ENCODE measurements around the gene AGFG2. TPM values are rescaled to one million over a fixed set of nuclear protein-coding genes. Genes with fewer than 3 reads are reported as not detected.

AGFG2 gene
- total and polyA plus RNA-seq, 2 of the 13 experiments (the other 11 are each of a cell fraction or from before 2014, with no cell fraction given), result 125 to 132 TPM

- H4K20me1 ChIP-seq (ENCODE audit: insufficient read depth, low read length), result no peaks in the 10 kb centered on the region
- peak; percentile 2 for ATAC-seq
- no peaks in the 10 kb centered on the region for H3K9me3 ChIP-seq (ENCODE audit: low read length)
- BruUV-seq (replicated peaks), result no TSS peak
- FAIRE-seq, result no peak
- H3K4me2 ChIP-seq (ENCODE audit: low read depth, low read length), result peak overlapping the region; percentile 78; the same call in 1 of the 2 replicates
- WGBS (ENCODE audit: low lambda C conversion rate), result 87% methylated on average over 5 of the region's 30 CpGs
- CTCF ChIA-PET (ENCODE audit: low intra/inter-chr PET ratio, low total read pairs), result interaction anchor here (1.3 kb wide), 1 partner anchor 15 kb away, joined by 4 read pairs; no protein-coding TSS in a partner anchor
- no peak for DNase-seq (ENCODE audit: low spot score)
- H3K27me3 ChIP-seq (ENCODE audit: control insufficient read depth in 1 of 2, insufficient read depth in 2 of 2, low read length in 2 of 2), result no peaks in the 10 kb centered on the region
- in situ Hi-C loops (cut with HindIII; ENCODE audit: extremely low pct_ligation_motif_present, low pct_unique_long_range_greater_than_20kb) (no loop called here), intact Hi-C loops (cut with micrococcal nuclease; ENCODE audit: unreplicated experiment) (no loop called here)
- POLR2A ChIA-PET, result interaction anchor here (0.8 to 3.3 kb wide), 3 partner anchors 8 to 83 kb away, joined by 3 to 73 read pairs (median 8); partner anchors contain the start of genes FBXO24 and LRCH4
- no peak overlapping the region for H3K27ac ChIP-seq (ENCODE audit: extremely low read length, insufficient read depth, low read length)
- H3K36me3 ChIP-seq (replicated peaks in 1 of 2; ENCODE audit: control insufficient read depth in 1 of 2, insufficient read depth in 2 of 2, low read length in 2 of 2), result peaks cover 5 to 14% of the 10 kb centered on the region in 2 experiments; a peak in 1 of 5 replicates
- no peak overlapping the region; a peak in 1 of 6 replicates for H3K4me3 ChIP-seq (replicated peaks in 1 of 3; ENCODE audit: insufficient read depth in 1 of 3, low read depth in 2 of 3, low read length in 3 of 3)
- H2AFZ ChIP-seq (ENCODE audit: low read length), result no peak overlapping the region
- H3K79me2 ChIP-seq (ENCODE audit: insufficient read depth, low read length), result no peaks in the 10 kb centered on the region
- H3K4me1 ChIP-seq (ENCODE audit: insufficient read depth, low read length), result peaks cover 51% of the 10 kb centered on the region
- peak overlapping the region; percentile 77; the same call in 1 of the 2 replicates for H3K9ac ChIP-seq (ENCODE audit: insufficient read depth, low read depth, low read length)
- no peak for TF ChIP-seq PHB2 (IDR thresholded peaks at IDR 0.05; ENCODE audit: partially characterized antibody)
- TF ChIP-seq AKAP8 (CRISPR knock-in tag; IDR thresholded peaks at IDR 0.05), result peak; percentile 4; the same call in 1 of the 2 replicates
- no peak for TF ChIP-seq SMAD3 (CRISPR knock-in tag; IDR thresholded peaks at IDR 0.05)
- TF ChIP-seq POLR2G (IDR thresholded peaks at IDR 0.05; ENCODE audit: low read depth, low read length), result peak; percentile 15
- TF ChIP-seq ATF7 (IDR thresholded peaks at IDR 0.05), result no peak
- no peak for TF ChIP-seq ATF7 (CRISPR knock-in tag; IDR thresholded peaks at IDR 0.05)
- TF ChIP-seq POLR2A (IDR thresholded peaks at IDR 0.05; ENCODE audit: insufficient read depth in 1 of 2, low read depth in 2 of 2, low read length in 2 of 2), result peak in 1 of 2 experiments; percentile 39; a peak in 1 of 4 replicates
- TF ChIP-seq, protein P1, sequence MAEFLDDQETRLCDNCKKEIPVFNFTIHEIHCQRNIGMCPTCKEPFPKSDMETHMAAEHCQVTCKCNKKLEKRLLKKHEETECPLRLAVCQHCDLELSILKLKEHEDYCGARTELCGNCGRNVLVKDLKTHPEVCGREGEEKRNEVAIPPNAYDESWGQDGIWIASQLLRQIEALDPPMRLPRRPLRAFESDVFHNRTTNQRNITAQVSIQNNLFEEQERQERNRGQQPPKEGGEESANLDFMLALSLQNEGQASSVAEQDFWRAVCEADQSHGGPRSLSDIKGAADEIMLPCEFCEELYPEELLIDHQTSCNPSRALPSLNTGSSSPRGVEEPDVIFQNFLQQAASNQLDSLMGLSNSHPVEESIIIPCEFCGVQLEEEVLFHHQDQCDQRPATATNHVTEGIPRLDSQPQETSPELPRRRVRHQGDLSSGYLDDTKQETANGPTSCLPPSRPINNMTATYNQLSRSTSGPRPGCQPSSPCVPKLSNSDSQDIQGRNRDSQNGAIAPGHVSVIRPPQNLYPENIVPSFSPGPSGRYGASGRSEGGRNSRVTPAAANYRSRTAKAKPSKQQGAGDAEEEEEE (CRISPR knock-in tag; IDR thresholded peaks at IDR 0.05; ENCODE audit: borderline replicate concordance), result no peak
- no peak for TF ChIP-seq ZNF839 (CRISPR knock-in tag; IDR thresholded peaks at IDR 0.05; ENCODE audit: borderline replicate concordance)
- TF ChIP-seq, protein P2, sequence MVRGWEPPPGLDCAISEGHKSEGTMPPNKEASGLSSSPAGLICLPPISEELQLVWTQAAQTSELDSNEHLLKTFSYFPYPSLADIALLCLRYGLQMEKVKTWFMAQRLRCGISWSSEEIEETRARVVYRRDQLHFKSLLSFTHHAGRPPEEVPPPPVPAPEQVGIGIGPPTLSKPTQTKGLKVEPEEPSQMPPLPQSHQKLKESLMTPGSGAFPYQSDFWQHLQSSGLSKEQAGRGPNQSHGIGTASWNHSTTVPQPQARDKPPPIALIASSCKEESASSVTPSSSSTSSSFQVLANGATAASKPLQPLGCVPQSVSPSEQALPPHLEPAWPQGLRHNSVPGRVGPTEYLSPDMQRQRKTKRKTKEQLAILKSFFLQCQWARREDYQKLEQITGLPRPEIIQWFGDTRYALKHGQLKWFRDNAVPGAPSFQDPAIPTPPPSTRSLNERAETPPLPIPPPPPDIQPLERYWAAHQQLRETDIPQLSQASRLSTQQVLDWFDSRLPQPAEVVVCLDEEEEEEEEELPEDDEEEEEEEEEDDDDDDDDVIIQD (CRISPR knock-in tag; IDR thresholded peaks at IDR 0.05; ENCODE audit: low read depth), result no peak
- TF ChIP-seq STAG1 (CRISPR knock-in tag; IDR thresholded peaks at IDR 0.05), result no peak
- TF ChIP-seq HES4 (CRISPR knock-in tag; IDR thresholded peaks at IDR 0.05; ENCODE audit: borderline replicate concordance), result no peak
- TF ChIP-seq ZBTB3 (CRISPR knock-in tag; IDR thresholded peaks at IDR 0.05; ENCODE audit: borderline replicate concordance, low read depth), result no peak
- TF ChIP-seq, protein P3, sequence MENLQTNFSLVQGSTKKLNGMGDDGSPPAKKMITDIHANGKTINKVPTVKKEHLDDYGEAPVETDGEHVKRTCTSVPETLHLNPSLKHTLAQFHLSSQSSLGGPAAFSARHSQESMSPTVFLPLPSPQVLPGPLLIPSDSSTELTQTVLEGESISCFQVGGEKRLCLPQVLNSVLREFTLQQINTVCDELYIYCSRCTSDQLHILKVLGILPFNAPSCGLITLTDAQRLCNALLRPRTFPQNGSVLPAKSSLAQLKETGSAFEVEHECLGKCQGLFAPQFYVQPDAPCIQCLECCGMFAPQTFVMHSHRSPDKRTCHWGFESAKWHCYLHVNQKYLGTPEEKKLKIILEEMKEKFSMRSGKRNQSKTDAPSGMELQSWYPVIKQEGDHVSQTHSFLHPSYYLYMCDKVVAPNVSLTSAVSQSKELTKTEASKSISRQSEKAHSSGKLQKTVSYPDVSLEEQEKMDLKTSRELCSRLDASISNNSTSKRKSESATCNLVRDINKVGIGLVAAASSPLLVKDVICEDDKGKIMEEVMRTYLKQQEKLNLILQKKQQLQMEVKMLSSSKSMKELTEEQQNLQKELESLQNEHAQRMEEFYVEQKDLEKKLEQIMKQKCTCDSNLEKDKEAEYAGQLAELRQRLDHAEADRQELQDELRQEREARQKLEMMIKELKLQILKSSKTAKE (CRISPR knock-in tag; IDR thresholded peaks at IDR 0.05; ENCODE audit: borderline replicate concordance), result no peak
- TF ChIP-seq, protein P4, sequence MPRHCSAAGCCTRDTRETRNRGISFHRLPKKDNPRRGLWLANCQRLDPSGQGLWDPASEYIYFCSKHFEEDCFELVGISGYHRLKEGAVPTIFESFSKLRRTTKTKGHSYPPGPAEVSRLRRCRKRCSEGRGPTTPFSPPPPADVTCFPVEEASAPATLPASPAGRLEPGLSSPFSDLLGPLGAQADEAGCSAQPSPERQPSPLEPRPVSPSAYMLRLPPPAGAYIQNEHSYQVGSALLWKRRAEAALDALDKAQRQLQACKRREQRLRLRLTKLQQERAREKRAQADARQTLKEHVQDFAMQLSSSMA (CRISPR knock-in tag; IDR thresholded peaks at IDR 0.05), result no peak
- no peak for TF ChIP-seq MXD3 (CRISPR knock-in tag; IDR thresholded peaks at IDR 0.05)
- TF ChIP-seq JUN (CRISPR knock-in tag; IDR thresholded peaks at IDR 0.05), result no peak
- TF ChIP-seq REL (CRISPR knock-in tag; conservative IDR thresholded peaks at IDR 0.05), result no peak
Measured at GRCh38 chr7:100572949-100573675, 34.1 kb downstream of the AGFG2 start.
